ENCODE data around the gene CENPB.

Gene CENPB

DNA sequence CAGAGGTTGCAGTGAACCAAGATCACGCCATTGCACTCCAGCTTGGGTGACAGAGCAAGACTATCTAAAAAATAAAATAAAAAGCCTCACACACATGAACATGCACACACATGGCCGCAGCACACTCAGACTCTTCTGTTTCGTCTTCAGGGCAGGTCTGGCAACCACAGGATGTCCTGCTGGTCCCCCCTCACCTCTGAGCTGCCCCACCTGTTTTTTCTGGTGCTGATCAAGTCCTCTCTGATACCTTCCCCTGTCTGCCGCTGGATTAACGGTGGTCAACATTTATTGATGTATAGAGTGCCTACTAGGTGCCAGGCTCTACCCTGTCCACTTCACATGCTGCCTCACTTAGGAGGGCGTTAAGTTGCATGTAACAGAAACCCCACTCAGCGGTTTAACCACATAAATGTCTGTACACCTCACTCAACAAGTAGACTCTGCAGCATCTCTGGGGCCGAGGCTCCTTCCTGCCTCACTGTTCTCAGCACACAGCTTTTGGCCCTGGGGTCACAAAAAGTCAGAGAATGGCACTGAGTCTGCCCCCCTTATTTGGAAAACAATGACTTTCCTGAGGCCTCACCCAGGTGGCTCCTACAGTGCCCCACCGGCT is 29.3 kb upstream of the CENPB start:
- H3K27ac ChIP-seq (replicated peaks), result no peak overlapping the region
- H3K4me3 ChIP-seq (replicated peaks; ENCODE audit: insufficient read depth, low read length), result no peak overlapping the region
- H3K27me3 ChIP-seq (ENCODE audit: insufficient read depth, poor library complexity, severe bottlenecking), result no peaks in the 10 kb centered on the region
- TF ChIP-seq POLR2AphosphoS5 (IDR thresholded peaks at IDR 0.05; ENCODE audit: low read depth) (no peak), SPI1 (IDR thresholded peaks at IDR 0.05; ENCODE audit: borderline replicate concordance, low read depth) (no peak), GABPA (IDR thresholded peaks at IDR 0.05; ENCODE audit: low read depth) (no peak)
- TF ChIP-seq, protein P1, sequence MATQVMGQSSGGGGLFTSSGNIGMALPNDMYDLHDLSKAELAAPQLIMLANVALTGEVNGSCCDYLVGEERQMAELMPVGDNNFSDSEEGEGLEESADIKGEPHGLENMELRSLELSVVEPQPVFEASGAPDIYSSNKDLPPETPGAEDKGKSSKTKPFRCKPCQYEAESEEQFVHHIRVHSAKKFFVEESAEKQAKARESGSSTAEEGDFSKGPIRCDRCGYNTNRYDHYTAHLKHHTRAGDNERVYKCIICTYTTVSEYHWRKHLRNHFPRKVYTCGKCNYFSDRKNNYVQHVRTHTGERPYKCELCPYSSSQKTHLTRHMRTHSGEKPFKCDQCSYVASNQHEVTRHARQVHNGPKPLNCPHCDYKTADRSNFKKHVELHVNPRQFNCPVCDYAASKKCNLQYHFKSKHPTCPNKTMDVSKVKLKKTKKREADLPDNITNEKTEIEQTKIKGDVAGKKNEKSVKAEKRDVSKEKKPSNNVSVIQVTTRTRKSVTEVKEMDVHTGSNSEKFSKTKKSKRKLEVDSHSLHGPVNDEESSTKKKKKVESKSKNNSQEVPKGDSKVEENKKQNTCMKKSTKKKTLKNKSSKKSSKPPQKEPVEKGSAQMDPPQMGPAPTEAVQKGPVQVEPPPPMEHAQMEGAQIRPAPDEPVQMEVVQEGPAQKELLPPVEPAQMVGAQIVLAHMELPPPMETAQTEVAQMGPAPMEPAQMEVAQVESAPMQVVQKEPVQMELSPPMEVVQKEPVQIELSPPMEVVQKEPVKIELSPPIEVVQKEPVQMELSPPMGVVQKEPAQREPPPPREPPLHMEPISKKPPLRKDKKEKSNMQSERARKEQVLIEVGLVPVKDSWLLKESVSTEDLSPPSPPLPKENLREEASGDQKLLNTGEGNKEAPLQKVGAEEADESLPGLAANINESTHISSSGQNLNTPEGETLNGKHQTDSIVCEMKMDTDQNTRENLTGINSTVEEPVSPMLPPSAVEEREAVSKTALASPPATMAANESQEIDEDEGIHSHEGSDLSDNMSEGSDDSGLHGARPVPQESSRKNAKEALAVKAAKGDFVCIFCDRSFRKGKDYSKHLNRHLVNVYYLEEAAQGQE (IDR thresholded peaks at IDR 0.05; ENCODE audit: insufficient replicate concordance, low read depth), result no peak
- TF ChIP-seq, protein P2, sequence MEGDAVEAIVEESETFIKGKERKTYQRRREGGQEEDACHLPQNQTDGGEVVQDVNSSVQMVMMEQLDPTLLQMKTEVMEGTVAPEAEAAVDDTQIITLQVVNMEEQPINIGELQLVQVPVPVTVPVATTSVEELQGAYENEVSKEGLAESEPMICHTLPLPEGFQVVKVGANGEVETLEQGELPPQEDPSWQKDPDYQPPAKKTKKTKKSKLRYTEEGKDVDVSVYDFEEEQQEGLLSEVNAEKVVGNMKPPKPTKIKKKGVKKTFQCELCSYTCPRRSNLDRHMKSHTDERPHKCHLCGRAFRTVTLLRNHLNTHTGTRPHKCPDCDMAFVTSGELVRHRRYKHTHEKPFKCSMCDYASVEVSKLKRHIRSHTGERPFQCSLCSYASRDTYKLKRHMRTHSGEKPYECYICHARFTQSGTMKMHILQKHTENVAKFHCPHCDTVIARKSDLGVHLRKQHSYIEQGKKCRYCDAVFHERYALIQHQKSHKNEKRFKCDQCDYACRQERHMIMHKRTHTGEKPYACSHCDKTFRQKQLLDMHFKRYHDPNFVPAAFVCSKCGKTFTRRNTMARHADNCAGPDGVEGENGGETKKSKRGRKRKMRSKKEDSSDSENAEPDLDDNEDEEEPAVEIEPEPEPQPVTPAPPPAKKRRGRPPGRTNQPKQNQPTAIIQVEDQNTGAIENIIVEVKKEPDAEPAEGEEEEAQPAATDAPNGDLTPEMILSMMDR (IDR thresholded peaks at IDR 0.05; ENCODE audit: insufficient read depth, low read length), result no peak
- DNase-seq (ENCODE audit: low read depth in 1 of 2, low spot score in 1 of 2), result no peak

DNA sequence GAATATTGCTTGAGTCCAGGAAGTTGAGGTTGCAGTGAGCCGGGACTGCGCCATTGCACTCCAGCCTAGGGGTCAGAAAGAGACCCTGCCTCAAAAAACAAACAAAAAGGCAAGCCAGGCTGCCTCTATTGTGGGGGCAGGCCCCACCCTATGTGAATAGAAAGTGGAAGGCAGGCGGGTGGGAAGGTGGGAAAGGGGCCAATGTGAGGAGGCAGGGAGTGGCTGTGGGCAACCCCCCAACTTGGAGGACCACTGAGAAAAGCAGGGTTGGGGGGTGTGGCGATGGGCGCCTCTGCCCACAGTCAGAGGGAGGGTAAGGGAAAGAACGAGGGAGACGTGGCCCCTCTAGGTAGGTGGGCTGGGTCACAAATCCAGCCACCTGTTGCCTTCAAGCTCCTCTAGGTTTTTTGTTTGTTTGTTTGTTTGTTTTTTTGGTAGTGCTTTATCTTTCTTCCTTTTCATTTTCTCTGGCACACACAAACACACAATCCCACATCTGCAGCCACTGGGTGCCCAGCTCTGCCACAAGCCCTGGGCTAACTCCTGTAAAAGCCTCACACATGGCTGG is 28.5 kb upstream of the CENPB start:
- H3K4me3 ChIP-seq (replicated peaks; ENCODE audit: insufficient read depth, low read length), result no peak overlapping the region
- TF ChIP-seq SPI1 (IDR thresholded peaks at IDR 0.05; ENCODE audit: borderline replicate concordance, low read depth) (no peak), POLR2AphosphoS5 (IDR thresholded peaks at IDR 0.05; ENCODE audit: low read depth) (no peak), GABPA (IDR thresholded peaks at IDR 0.05; ENCODE audit: low read depth) (no peak)
- TF ChIP-seq, protein P2 (IDR thresholded peaks at IDR 0.05; ENCODE audit: insufficient read depth, low read length), result no peak
- TF ChIP-seq, protein P1 (IDR thresholded peaks at IDR 0.05; ENCODE audit: insufficient replicate concordance, low read depth), result no peak

DNA sequence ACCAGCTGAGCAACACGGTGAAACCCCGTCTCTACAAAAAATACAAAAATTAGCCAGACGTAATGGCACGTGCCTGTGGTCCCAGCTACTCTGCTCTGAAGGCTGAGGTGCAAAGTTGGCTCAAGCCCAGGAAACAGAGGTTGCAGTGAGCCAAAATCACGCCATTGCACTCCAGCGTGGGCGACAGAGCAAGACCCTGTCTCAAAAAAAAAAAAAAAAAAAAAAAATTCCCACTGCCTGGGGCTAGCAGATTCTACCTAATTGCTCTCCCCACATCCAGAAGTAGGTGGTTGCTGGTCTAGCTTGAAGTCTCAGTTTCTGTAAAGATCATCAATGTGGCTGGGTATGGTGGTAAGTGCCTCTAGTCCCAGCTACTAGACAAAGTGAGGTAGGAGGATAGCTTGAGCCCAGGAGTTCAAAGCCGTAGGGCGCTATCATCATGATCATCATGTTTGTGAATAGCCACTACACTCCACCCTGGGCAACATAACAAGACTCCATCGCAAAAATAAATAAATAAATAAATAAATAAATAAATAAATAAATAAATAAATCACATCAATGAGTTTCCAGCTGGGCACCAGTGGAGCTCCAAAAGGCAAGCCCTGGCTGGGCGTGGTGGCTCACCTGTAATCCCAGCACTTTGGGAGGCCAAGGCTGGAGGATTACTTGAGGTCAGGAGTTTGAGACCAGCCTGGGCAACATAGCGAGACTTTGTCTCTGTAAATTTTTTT is 27.5 kb upstream of the CENPB start:
- no peak for DNase-seq (ENCODE audit: low read depth in 1 of 2, low spot score in 1 of 2)
- TF ChIP-seq SPI1 (IDR thresholded peaks at IDR 0.05; ENCODE audit: borderline replicate concordance, low read depth), result no peak
- H3K27me3 ChIP-seq (ENCODE audit: insufficient read depth, poor library complexity, severe bottlenecking), result no peaks in the 10 kb centered on the region
- H3K4me3 ChIP-seq (replicated peaks; ENCODE audit: insufficient read depth, low read length), result no peak overlapping the region
- no peak overlapping the region for H3K27ac ChIP-seq (replicated peaks)

More for the DNA sequence above, 28.5 kb upstream of the CENPB start:
- no peaks in the 10 kb centered on the region for H3K27me3 ChIP-seq (ENCODE audit: insufficient read depth, poor library complexity, severe bottlenecking)
- H3K27ac ChIP-seq (replicated peaks), result no peak overlapping the region
- DNase-seq (ENCODE audit: low read depth in 1 of 2, low spot score in 1 of 2), result no peak

Data from HL-60 (cell line).